WTC11 (cell line): Measurements from ENCODE around the gene TMEM135. TPM values are rescaled to one million over a fixed set of nuclear protein-coding genes. Genes with fewer than 3 reads are reported as not detected.

Experiments used
- ATAC-seq: fragments of 200-7000 bp; cut with Tn5 transposase; 2 replicates; pipeline ENCODE4 v1.10.0; 2021; ENCODE audit warnings: mild to moderate bottlenecking, moderate library complexity
- CTCF ChIA-PET: fragments of 300-600 bp; sonication (Branson Sonifier 250); formaldehyde crosslinking; loops from one replicate; lab custom pipeline; 2021; ENCODE audit warnings: antibody characterized with exemption; lab: Charles Lee
- POLR2A ChIA-PET: fragments of 350-600 bp; sonication (Branson Sonifier 250); formaldehyde crosslinking; loops from one replicate; lab custom pipeline; 2021; ENCODE audit warnings: antibody characterized with exemption; lab: Charles Lee
- DNase-seq: peaks from one replicate; pipeline ENCODE4 v3.0.0; 2021; ENCODE audit warnings: low spot score
- H3K27ac Mint-ChIP-seq: 2 replicates; pipeline ENCODE4 v1.8.0; 2021; ENCODE audit warnings: mixed read lengths
- H3K27me3 Mint-ChIP-seq: 2 replicates; pipeline ENCODE4 v1.8.0; 2021; ENCODE audit warnings: low read depth, mild to moderate bottlenecking, moderate library complexity, mixed read lengths
- H3K36me3 Mint-ChIP-seq: 2 replicates; pipeline ENCODE4 v1.8.0; 2021; ENCODE audit warnings: mixed read lengths
- H3K4me1 Mint-ChIP-seq: 2 replicates; pipeline ENCODE4 v1.8.0; 2022; ENCODE audit warnings: mixed read lengths
- H3K4me3 Mint-ChIP-seq: 2 replicates; pipeline ENCODE4 v1.8.0; 2021; ENCODE audit warnings: mild to moderate bottlenecking, moderate library complexity, mixed read lengths
- H3K9me3 Mint-ChIP-seq: 2 replicates; pipeline ENCODE4 v1.8.0; 2021; ENCODE audit warnings: mixed read lengths
- ELF4 ChIP-seq: sonication (generic); formaldehyde crosslinking; IDR thresholded peaks from 2 replicates; pipeline ENCODE4 v1.8.1; 2022; ENCODE audit warnings: low read depth, mild to moderate bottlenecking, moderate library complexity, missing genetic modification reagents
- ETV6 ChIP-seq: sonication (generic); formaldehyde crosslinking; IDR thresholded peaks from 2 replicates; pipeline ENCODE4 v1.8.1; 2022; ENCODE audit warnings: mild to moderate bottlenecking, missing genetic modification reagents
- MYBL2 ChIP-seq: sonication (generic); formaldehyde crosslinking; IDR thresholded peaks from 2 replicates; pipeline ENCODE4 v1.8.1; 2023; ENCODE audit warnings: mild to moderate bottlenecking, moderate library complexity, missing genetic modification reagents
- NR1H2 ChIP-seq: sonication (generic); formaldehyde crosslinking; IDR thresholded peaks from 2 replicates; pipeline ENCODE4 v1.9.0; 2021; ENCODE audit warnings: mild to moderate bottlenecking, moderate library complexity, missing genetic modification reagents
- NR2C2 ChIP-seq: sonication (generic); formaldehyde crosslinking; IDR thresholded peaks from 2 replicates; pipeline ENCODE4 v1.8.0; 2022; ENCODE audit warnings: mild to moderate bottlenecking, missing genetic modification reagents
- OVOL2 ChIP-seq: fragments of 250-450 bp; sonication (Bioruptor Pico); IDR thresholded peaks from 2 replicates; pipeline ENCODE4 v1.9.0; 2021; ENCODE audit warnings: mild to moderate bottlenecking, borderline replicate concordance
- TCF7 ChIP-seq: sonication (generic); formaldehyde crosslinking; IDR thresholded peaks from 2 replicates; pipeline ENCODE4 v1.8.0; 2022; ENCODE audit warnings: mild to moderate bottlenecking, low read depth, missing genetic modification reagents, moderate library complexity
- TP53 ChIP-seq: sonication (generic); formaldehyde crosslinking; IDR thresholded peaks from 2 replicates; pipeline ENCODE4 v1.8.1; 2023; ENCODE audit warnings: mild to moderate bottlenecking, missing genetic modification reagents
- ZNF138 ChIP-seq: sonication (generic); formaldehyde crosslinking; conservative IDR thresholded peaks from 2 replicates; pipeline ENCODE4 v1.8.1; 2022; ENCODE audit warnings: mild to moderate bottlenecking, moderate library complexity, missing genetic modification reagents
- ZNF263 ChIP-seq: sonication (generic); formaldehyde crosslinking; IDR thresholded peaks from 2 replicates; pipeline ENCODE4 v1.8.1; 2022; ENCODE audit warnings: low read depth, mild to moderate bottlenecking, moderate library complexity, missing genetic modification reagents
- ZNF423 ChIP-seq: fragments of 250-450 bp; sonication (Bioruptor Pico); IDR thresholded peaks from 2 replicates; pipeline ENCODE4 v2.1.2; 2022; ENCODE audit warnings: mild to moderate bottlenecking, moderate library complexity
- total RNA-seq: library from RNA; stranded (reverse); gene quantifications from 3 replicates; pipeline ENCODE4 v1.2.3, GENCODE V29; 2021
- TF ChIP-seq, protein P1 (sequence below): sonication (generic); formaldehyde crosslinking; IDR thresholded peaks from 2 replicates; pipeline ENCODE4 v1.8.1; 2023; ENCODE audit warnings: mild to moderate bottlenecking, missing genetic modification reagents, moderate library complexity
- TF ChIP-seq, protein P2 (sequence below): fragments of 250-450 bp; sonication (Bioruptor Pico); IDR thresholded peaks from 2 replicates; pipeline ENCODE4 v2.1.2; 2022; ENCODE audit warnings: mild to moderate bottlenecking, moderate library complexity
- TF ChIP-seq, protein P3 (sequence below): sonication (generic); formaldehyde crosslinking; IDR thresholded peaks from 2 replicates; pipeline ENCODE4 v1.8.0; 2023; ENCODE audit warnings: mild to moderate bottlenecking, missing genetic modification reagents
- TF ChIP-seq, protein P4 (sequence below): sonication (generic); formaldehyde crosslinking; IDR thresholded peaks from 2 replicates; pipeline ENCODE4 v1.8.0; 2022; ENCODE audit warnings: mild to moderate bottlenecking, missing genetic modification reagents
- TF ChIP-seq, protein P5 (sequence below): sonication (generic); formaldehyde crosslinking; IDR thresholded peaks from 2 replicates; pipeline ENCODE4 v1.8.1; 2022; ENCODE audit warnings: low read depth, missing genetic modification reagents, borderline replicate concordance
- TF ChIP-seq, protein P6 (sequence below): sonication (generic); formaldehyde crosslinking; IDR thresholded peaks from 2 replicates; pipeline ENCODE4 v1.8.1; 2023; ENCODE audit warnings: mild to moderate bottlenecking, missing genetic modification reagents, borderline replicate concordance
- TF ChIP-seq, protein P7 (sequence below): fragments of 250-450 bp; sonication (Bioruptor Pico); IDR thresholded peaks from 2 replicates; pipeline ENCODE4 v1.9.0; 2021; ENCODE audit warnings: mild to moderate bottlenecking

TMEM135 gene
- total RNA-seq, 1 experiment from 2014 or later: 35.8 TPM

DNA sequence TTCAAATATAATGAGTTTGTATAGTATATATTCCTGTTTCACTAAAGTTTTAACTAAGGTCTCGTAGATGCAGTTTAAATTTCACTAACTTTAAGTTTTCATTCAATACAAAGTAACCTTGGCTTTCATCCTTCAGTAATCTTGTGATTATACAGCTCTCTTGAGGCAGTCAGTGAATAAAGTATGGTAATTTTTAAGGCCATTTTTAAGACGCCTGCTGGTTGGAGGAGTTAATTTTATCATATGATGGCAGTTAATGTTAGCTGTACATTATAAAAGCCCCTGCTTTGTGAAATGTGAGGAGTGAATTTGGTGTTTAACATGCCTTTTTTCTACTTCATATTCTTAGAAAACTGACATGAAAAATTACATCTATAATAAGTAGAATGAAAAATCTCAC, 163.6 kb downstream of the TMEM135 start:
- H3K27ac Mint-ChIP-seq: no peak overlapping the region

DNA sequence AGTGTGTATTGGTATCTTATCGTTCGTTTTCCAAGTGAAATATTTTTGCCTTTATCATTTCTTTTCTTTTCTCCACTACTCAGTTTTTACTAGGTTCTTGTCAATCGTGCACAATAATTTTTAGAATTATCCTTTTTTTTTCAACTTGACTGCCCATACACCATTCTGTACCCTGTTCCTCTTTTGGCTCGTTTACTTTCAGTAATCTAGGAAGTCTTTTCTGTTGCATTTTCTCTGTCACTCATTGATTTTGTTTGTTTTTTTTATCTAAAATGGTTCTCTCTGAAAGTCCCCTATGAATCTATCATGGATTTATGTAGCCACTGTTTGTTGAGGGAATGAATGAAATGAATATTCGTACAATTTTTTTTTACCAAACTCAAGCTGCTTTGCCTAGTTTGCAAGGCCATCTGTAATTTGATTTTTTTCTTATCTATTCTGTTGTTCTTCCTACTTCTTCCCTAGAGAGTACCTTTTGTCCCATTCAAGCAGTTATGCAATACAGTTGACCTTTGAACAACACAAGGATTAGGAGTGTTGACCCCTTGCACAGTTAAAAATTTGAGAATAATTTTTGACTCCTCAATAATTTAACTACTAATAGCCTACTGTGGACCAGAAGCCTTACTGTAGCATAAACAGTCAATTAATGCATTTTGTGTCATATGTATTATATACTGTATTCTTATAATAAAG, 166.3 kb downstream of the TMEM135 start:
- no peaks in the 10 kb centered on the region for H3K36me3 Mint-ChIP-seq
- ChIA-PET CTCF (no interaction called here), POLR2A (no interaction called here)
- H3K4me3 Mint-ChIP-seq: no peak overlapping the region
- peaks cover 6% of the 10 kb centered on the region for H3K9me3 Mint-ChIP-seq
- DNase-seq: no peak
- TF ChIP-seq MYBL2 (CRISPR knock-in tag): no peak
- TF ChIP-seq ELF4: no peak
- TF ChIP-seq NR2C2 (CRISPR knock-in tag): no peak
- TF ChIP-seq, protein P1, sequence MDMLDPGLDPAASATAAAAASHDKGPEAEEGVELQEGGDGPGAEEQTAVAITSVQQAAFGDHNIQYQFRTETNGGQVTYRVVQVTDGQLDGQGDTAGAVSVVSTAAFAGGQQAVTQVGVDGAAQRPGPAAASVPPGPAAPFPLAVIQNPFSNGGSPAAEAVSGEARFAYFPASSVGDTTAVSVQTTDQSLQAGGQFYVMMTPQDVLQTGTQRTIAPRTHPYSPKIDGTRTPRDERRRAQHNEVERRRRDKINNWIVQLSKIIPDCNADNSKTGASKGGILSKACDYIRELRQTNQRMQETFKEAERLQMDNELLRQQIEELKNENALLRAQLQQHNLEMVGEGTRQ (CRISPR knock-in tag): no peak
- no peak for TF ChIP-seq ZNF423
- TF ChIP-seq ZNF263: no peak
- TF ChIP-seq, protein P2, sequence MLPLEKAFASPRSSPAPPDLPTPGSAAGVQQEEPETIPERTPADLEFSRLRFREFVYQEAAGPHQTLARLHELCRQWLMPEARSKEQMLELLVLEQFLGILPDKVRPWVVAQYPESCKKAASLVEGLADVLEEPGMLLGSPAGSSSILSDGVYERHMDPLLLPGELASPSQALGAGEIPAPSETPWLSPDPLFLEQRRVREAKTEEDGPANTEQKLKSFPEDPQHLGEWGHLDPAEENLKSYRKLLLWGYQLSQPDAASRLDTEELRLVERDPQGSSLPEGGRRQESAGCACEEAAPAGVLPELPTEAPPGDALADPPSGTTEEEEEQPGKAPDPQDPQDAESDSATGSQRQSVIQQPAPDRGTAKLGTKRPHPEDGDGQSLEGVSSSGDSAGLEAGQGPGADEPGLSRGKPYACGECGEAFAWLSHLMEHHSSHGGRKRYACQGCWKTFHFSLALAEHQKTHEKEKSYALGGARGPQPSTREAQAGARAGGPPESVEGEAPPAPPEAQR (CRISPR knock-in tag): no peak
- TF ChIP-seq, protein P3, sequence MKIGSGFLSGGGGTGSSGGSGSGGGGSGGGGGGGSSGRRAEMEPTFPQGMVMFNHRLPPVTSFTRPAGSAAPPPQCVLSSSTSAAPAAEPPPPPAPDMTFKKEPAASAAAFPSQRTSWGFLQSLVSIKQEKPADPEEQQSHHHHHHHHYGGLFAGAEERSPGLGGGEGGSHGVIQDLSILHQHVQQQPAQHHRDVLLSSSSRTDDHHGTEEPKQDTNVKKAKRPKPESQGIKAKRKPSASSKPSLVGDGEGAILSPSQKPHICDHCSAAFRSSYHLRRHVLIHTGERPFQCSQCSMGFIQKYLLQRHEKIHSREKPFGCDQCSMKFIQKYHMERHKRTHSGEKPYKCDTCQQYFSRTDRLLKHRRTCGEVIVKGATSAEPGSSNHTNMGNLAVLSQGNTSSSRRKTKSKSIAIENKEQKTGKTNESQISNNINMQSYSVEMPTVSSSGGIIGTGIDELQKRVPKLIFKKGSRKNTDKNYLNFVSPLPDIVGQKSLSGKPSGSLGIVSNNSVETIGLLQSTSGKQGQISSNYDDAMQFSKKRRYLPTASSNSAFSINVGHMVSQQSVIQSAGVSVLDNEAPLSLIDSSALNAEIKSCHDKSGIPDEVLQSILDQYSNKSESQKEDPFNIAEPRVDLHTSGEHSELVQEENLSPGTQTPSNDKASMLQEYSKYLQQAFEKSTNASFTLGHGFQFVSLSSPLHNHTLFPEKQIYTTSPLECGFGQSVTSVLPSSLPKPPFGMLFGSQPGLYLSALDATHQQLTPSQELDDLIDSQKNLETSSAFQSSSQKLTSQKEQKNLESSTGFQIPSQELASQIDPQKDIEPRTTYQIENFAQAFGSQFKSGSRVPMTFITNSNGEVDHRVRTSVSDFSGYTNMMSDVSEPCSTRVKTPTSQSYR (CRISPR knock-in tag): no peak
- no peak for TF ChIP-seq ZNF138 (CRISPR knock-in tag)
- no peak for ATAC-seq
- H3K27ac Mint-ChIP-seq: no peak overlapping the region
- H3K27me3 Mint-ChIP-seq: no peaks in the 10 kb centered on the region
- H3K4me1 Mint-ChIP-seq: no peaks in the 10 kb centered on the region

More for the DNA sequence above, 163.6 kb downstream of the TMEM135 start:
- Mint-ChIP-seq H3K4me1 (peaks cover 8% of the 10 kb centered on the region), H3K36me3 (no peaks in the 10 kb centered on the region), H3K27me3 (no peaks in the 10 kb centered on the region)
- ChIA-PET CTCF (no interaction called here), POLR2A (no interaction called here)
- no peak for ATAC-seq
- DNase-seq: no peak
- TF ChIP-seq ETV6 (CRISPR knock-in tag): no peak
- no peak for TF ChIP-seq NR1H2 (CRISPR knock-in tag)
- TF ChIP-seq ZNF138 (CRISPR knock-in tag): no peak
- TF ChIP-seq, protein P1 (CRISPR knock-in tag): no peak
- TF ChIP-seq, protein P4, sequence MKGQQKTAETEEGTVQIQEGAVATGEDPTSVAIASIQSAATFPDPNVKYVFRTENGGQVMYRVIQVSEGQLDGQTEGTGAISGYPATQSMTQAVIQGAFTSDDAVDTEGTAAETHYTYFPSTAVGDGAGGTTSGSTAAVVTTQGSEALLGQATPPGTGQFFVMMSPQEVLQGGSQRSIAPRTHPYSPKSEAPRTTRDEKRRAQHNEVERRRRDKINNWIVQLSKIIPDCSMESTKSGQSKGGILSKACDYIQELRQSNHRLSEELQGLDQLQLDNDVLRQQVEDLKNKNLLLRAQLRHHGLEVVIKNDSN (CRISPR knock-in tag): no peak
- TF ChIP-seq, protein P5, sequence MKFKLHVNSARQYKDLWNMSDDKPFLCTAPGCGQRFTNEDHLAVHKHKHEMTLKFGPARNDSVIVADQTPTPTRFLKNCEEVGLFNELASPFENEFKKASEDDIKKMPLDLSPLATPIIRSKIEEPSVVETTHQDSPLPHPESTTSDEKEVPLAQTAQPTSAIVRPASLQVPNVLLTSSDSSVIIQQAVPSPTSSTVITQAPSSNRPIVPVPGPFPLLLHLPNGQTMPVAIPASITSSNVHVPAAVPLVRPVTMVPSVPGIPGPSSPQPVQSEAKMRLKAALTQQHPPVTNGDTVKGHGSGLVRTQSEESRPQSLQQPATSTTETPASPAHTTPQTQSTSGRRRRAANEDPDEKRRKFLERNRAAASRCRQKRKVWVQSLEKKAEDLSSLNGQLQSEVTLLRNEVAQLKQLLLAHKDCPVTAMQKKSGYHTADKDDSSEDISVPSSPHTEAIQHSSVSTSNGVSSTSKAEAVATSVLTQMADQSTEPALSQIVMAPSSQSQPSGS (CRISPR knock-in tag): no peak
- TF ChIP-seq, protein P6, sequence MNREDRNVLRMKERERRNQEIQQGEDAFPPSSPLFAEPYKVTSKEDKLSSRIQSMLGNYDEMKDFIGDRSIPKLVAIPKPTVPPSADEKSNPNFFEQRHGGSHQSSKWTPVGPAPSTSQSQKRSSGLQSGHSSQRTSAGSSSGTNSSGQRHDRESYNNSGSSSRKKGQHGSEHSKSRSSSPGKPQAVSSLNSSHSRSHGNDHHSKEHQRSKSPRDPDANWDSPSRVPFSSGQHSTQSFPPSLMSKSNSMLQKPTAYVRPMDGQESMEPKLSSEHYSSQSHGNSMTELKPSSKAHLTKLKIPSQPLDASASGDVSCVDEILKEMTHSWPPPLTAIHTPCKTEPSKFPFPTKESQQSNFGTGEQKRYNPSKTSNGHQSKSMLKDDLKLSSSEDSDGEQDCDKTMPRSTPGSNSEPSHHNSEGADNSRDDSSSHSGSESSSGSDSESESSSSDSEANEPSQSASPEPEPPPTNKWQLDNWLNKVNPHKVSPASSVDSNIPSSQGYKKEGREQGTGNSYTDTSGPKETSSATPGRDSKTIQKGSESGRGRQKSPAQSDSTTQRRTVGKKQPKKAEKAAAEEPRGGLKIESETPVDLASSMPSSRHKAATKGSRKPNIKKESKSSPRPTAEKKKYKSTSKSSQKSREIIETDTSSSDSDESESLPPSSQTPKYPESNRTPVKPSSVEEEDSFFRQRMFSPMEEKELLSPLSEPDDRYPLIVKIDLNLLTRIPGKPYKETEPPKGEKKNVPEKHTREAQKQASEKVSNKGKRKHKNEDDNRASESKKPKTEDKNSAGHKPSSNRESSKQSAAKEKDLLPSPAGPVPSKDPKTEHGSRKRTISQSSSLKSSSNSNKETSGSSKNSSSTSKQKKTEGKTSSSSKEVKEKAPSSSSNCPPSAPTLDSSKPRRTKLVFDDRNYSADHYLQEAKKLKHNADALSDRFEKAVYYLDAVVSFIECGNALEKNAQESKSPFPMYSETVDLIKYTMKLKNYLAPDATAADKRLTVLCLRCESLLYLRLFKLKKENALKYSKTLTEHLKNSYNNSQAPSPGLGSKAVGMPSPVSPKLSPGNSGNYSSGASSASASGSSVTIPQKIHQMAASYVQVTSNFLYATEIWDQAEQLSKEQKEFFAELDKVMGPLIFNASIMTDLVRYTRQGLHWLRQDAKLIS (CRISPR knock-in tag): no peak
- TF ChIP-seq TP53: no peak
- TF ChIP-seq, protein P7, sequence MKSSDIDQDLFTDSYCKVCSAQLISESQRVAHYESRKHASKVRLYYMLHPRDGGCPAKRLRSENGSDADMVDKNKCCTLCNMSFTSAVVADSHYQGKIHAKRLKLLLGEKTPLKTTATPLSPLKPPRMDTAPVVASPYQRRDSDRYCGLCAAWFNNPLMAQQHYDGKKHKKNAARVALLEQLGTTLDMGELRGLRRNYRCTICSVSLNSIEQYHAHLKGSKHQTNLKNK (CRISPR knock-in tag): no peak
- TF ChIP-seq OVOL2 (CRISPR knock-in tag): no peak
- no peak for TF ChIP-seq TCF7 (CRISPR knock-in tag)
- no peak for TF ChIP-seq NR2C2 (CRISPR knock-in tag)
- TF ChIP-seq, all 79 proteins: peak for 0
- Mint-ChIP-seq H3K4me3 (no peak overlapping the region), H3K9me3 (no peaks in the 10 kb centered on the region)
